Fibroblast of pulmonary artery (primary cell): ENCODE data around the gene SRRM3.
"Not testable (repeated sequence)": the region's sequence is repeated elsewhere in the genome, so short reads cannot be mapped to it uniquely, and the experiment has no call there.

Experiments used
- DNase-seq: peaks from one replicate; pipeline ENCODE4 v3.0.0-alpha.2; 2010; ENCODE audit warnings: low read depth
- H3K4me3 ChIP-seq: replicated peaks from 2 replicates; pipeline ENCODE4 v1.5.1; 2011; ENCODE audit warnings: low read depth, mild to moderate bottlenecking, control low read depth, low read length, moderate library complexity
- CTCF ChIP-seq: IDR thresholded peaks from 2 replicates; pipeline ENCODE4 v1.5.1; 2011; ENCODE audit warnings: mild to moderate bottlenecking, control low read depth, low read length, inconsistent platforms; ENCODE audit errors: missing control alignments

Gene SRRM3

GRCh38 chr7:76314042-76314721, 112.5 kb downstream of the SRRM3 start:
- peak; percentile 95 for DNase-seq
- H3K4me3 ChIP-seq, result no peak overlapping the region
- TF ChIP-seq CTCF, result no peak

GRCh38 chr7:76314740-76315139, 113.0 kb downstream of the SRRM3 start:
- not testable (repeated sequence) for H3K4me3 ChIP-seq, DNase-seq

GRCh38 chr7:76315364-76315763, 113.7 kb downstream of the SRRM3 start:
- no peak for TF ChIP-seq CTCF
- DNase-seq, result no peak
- no peak overlapping the region for H3K4me3 ChIP-seq

GRCh38 chr7:76316984-76317781, 115.5 kb downstream of the SRRM3 start:
- TF ChIP-seq CTCF, result no peak
- peak overlapping the region; percentile 83 for H3K4me3 ChIP-seq
- DNase-seq, result no peak

- peak overlapping the region; percentile 83 for H3K4me3 ChIP-seq
- no peak for TF ChIP-seq CTCF
- peak; percentile 96 for DNase-seq
Observed at GRCh38 chr7:76317782-76318487, 116.2 kb downstream of the SRRM3 start.

GRCh38 chr7:76318488-76319353, 117.0 kb downstream of the SRRM3 start:
- peak; percentile 87 for DNase-seq
- peak; percentile 34 for TF ChIP-seq CTCF
- H3K4me3 ChIP-seq, result peak overlapping the region; percentile 83
